CD14-positive monocyte (primary cell): ENCODE data around the gene INSR. TPM values are rescaled to one million over a fixed set of nuclear protein-coding genes. Genes with fewer than 3 reads are reported as not detected.
A peak's percentile ranks its signal among the peaks of the same experiment; 100 is the strongest.

ENCODE experiments used
- DNase-seq, 3 donors: peaks; one replicate each; pipeline ENCODE4 v3.0.0-alpha.2; 2011 to 2022
- H2AFZ ChIP-seq: 2 replicates; pipeline ENCODE4 v1.6.0; 2012; ENCODE audit warnings: mild to moderate bottlenecking, low read depth, low read length, inconsistent platforms; ENCODE audit not compliant: insufficient read depth, poor library complexity, severe bottlenecking
- H3K27ac ChIP-seq, 2 donors: 1 replicate in 1 of 2; 2 replicates in 1 of 2; pipeline ENCODE4 v1.5.1; 2012 to 2013; ENCODE audit warnings: low read length in 2 of 2, control low read depth in 1 of 2, inconsistent platforms in 1 of 2, low read depth in 1 of 2, mild to moderate bottlenecking in 1 of 2
- H3K27me3 ChIP-seq, 2 donors: one replicate each; pipeline versions ENCODE4 v1.6.0 to v1.6.1; 2011 to 2013; ENCODE audit warnings: low read length in 2 of 2; ENCODE audit not compliant: control insufficient read depth in 2 of 2, insufficient read depth in 2 of 2
- H3K36me3 ChIP-seq, 2 donors: replicated peaks in 1 of 2; 1 replicate in 1 of 2; 2 replicates in 1 of 2; pipeline versions ENCODE4 v1.5.1 to v1.6.1; 2012 to 2013; ENCODE audit warnings: low read length in 2 of 2, control low read depth in 1 of 2, inconsistent platforms in 1 of 2, mild to moderate bottlenecking in 1 of 2; ENCODE audit not compliant: insufficient read depth in 2 of 2, control insufficient read depth in 1 of 2
- H3K4me1 ChIP-seq, 2 donors: 1 replicate in 1 of 2; 2 replicates in 1 of 2; pipeline versions ENCODE4 v1.5.1 to v1.6.1; 2012 to 2013; ENCODE audit warnings: low read length in 2 of 2, control low read depth in 1 of 2, inconsistent platforms in 1 of 2, mild to moderate bottlenecking in 1 of 2, moderate library complexity in 1 of 2; ENCODE audit not compliant: insufficient read depth in 2 of 2, control insufficient read depth in 1 of 2
- H3K4me2 ChIP-seq: replicated peaks from 2 replicates; pipeline ENCODE3; 2012; ENCODE audit warnings: low read length, moderate library complexity, mild to moderate bottlenecking; ENCODE audit not compliant: poor library complexity, severe bottlenecking; ENCODE audit errors: extremely low read depth
- H3K4me3 ChIP-seq, 3 experiments: fragments of 200-600 bp in 1 of 3; sonication (generic) in 1 of 3; replicated peaks in 1 of 3; 1 replicate in 2 of 3; 2 replicates in 1 of 3; pipeline ENCODE4 v1.5.1; 2011 to 2013; ENCODE audit warnings: low read length in 3 of 3, mild to moderate bottlenecking in 3 of 3, control low read depth in 2 of 3, low read depth in 2 of 3, inconsistent platforms in 1 of 3, moderate library complexity in 1 of 3
- H3K79me2 ChIP-seq: 2 replicates; pipeline ENCODE4 v1.6.0; 2012; ENCODE audit warnings: mild to moderate bottlenecking, control low read depth, inconsistent platforms, low read length, moderate library complexity; ENCODE audit not compliant: insufficient read depth
- H3K9ac ChIP-seq: 2 replicates; pipeline ENCODE4 v1.6.0; 2017; ENCODE audit warnings: low read length, mild to moderate bottlenecking; ENCODE audit not compliant: insufficient read depth, poor library complexity, severe bottlenecking
- H3K9me3 ChIP-seq, 2 donors: replicated peaks in 1 of 2; 1 replicate in 1 of 2; 2 replicates in 1 of 2; pipeline versions ENCODE4 v1.5.1 to v1.6.1; 2012 to 2013; ENCODE audit warnings: low read length in 2 of 2, control low read depth in 1 of 2; ENCODE audit not compliant: control insufficient read depth in 1 of 2, insufficient read depth in 1 of 2
- H4K20me1 ChIP-seq: 2 replicates; pipeline ENCODE4 v1.6.0; 2012; ENCODE audit warnings: mild to moderate bottlenecking, low read length, control low read depth, moderate library complexity; ENCODE audit not compliant: insufficient read depth
- H3K27ac Mint-ChIP-seq, 7 donors: one replicate each; pipeline ENCODE4 v1.8.0; 2020; ENCODE audit warnings: mild to moderate bottlenecking in 7 of 7, mixed read lengths in 7 of 7, moderate library complexity in 6 of 7, inconsistent platforms in 2 of 7
- H3K27me3 Mint-ChIP-seq, 3 donors: one replicate each; pipeline ENCODE4 v1.8.0; 2021 to 2022; ENCODE audit warnings: low read depth in 3 of 3, mild to moderate bottlenecking in 3 of 3, mixed read lengths in 3 of 3, moderate library complexity in 3 of 3, inconsistent platforms in 1 of 3
- H3K36me3 Mint-ChIP-seq, 2 donors: one replicate each; pipeline ENCODE4 v1.8.0; 2020; ENCODE audit warnings: mixed read lengths in 2 of 2, inconsistent platforms in 1 of 2, mild to moderate bottlenecking in 1 of 2
- H3K4me1 Mint-ChIP-seq: one replicate; pipeline ENCODE4 v1.8.0; 2020; ENCODE audit warnings: mild to moderate bottlenecking, mixed read lengths
- H3K4me3 Mint-ChIP-seq, 2 donors: one replicate each; pipeline ENCODE4 v1.8.0; 2020; ENCODE audit warnings: mild to moderate bottlenecking in 2 of 2, mixed read lengths in 2 of 2, moderate library complexity in 1 of 2
- H3K9me3 Mint-ChIP-seq, 7 donors: one replicate each; pipeline ENCODE4 v1.8.0; 2020 to 2022; ENCODE audit warnings: mixed read lengths in 7 of 7, mild to moderate bottlenecking in 6 of 7, moderate library complexity in 6 of 7, inconsistent platforms in 2 of 7
- WGBS: methylation state at CpG from one replicate; pipeline ENCODE4 v1.1.5; 2013; ENCODE audit warnings: missing lambda C conversion rate; ENCODE audit not compliant: insufficient coverage; 5-methylcytosine and 5-hydroxymethylcytosine counted together
- intact Hi-C, 2 donors: fragments of 100-400 bp; cut with micrococcal nuclease; formaldehyde crosslinking; loops; one replicate each; pipeline versions ENCODE4 v1.15.0 to v1.15.1; 2023
- polyA plus RNA-seq, 3 donors: library from polyadenylated mRNA; depleted of rRNA in 1 of 3; unstranded in 2 of 3; stranded (reverse) in 1 of 3; fragments of 300-500 nt in 2 of 3; fragments of >200 nt in 1 of 3; fragmentation: Illumina TruSeq in 2 of 3; gene quantifications; 1 replicate in 2 of 3; 2 replicates in 1 of 3; pipeline ENCODE4 v1.2.3, GENCODE V29; 2012 to 2021
- TF ChIP-seq, protein P1 (sequence below): fragments of 200-600 bp; IDR thresholded peaks from one replicate; pipeline ENCODE4 v1.8.0; 2022; ENCODE audit warnings: antibody characterized with exemption, mild to moderate bottlenecking

The INSR gene
- polyA plus RNA-seq, 3 donors, result 2.9 to 12.4 (median 3.4) TPM

DNA sequence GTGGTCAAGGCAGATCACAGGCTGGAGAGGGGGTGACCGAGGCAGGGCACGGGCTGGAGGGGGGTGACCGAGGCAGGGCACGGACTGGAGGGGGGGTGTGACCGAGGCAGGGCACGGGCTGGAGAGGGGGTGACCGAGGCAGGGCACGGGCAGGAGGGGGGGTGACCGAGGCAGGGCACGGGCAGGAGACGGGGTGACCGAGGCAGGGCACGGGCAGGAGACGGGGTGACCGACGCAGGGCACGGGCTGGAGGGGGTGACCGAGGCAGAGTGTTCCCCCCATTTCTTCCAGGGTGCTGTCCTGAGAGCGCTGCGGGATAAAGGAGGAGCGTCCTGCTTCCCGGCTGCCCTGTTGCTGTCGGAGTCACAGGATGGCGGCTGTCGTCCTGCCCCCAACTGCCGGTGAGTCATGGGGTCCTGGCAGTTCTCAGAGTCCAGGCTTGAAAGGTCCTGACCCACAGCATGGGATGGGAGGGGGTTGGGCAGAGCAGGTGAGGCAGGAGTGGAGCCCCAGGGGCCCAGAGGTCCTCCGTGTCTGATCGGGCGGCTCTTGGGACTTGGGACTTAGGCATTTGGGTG lies 219.4 kb downstream of the INSR start:
- Mint-ChIP-seq H3K36me3 (peaks cover 73 to 93% of the 10 kb centered on the region in 2 donors), H3K4me1 (peaks cover 6% of the 10 kb centered on the region), H3K9me3 (peaks cover 50 to 68% (median 61%) of the 10 kb centered on the region in 7 donors), H3K27me3 (no peaks in the 10 kb centered on the region), H3K27ac (no peak overlapping the region), H3K4me3 (no peak overlapping the region)
- H3K27me3 ChIP-seq, result no peaks in the 10 kb centered on the region
- no peak overlapping the region for H3K9ac ChIP-seq
- H4K20me1 ChIP-seq, result no peaks in the 10 kb centered on the region
- no peak overlapping the region for H2AFZ ChIP-seq
- WGBS, result 99% methylated on average over 29 of the region's 29 CpGs
- no peak overlapping the region for H3K4me2 ChIP-seq
- H3K27ac ChIP-seq, result no peak overlapping the region
- no peak for DNase-seq
- no peak overlapping the region for H3K4me3 ChIP-seq
- intact Hi-C loops, result no loop called here
- TF ChIP-seq, protein P1, sequence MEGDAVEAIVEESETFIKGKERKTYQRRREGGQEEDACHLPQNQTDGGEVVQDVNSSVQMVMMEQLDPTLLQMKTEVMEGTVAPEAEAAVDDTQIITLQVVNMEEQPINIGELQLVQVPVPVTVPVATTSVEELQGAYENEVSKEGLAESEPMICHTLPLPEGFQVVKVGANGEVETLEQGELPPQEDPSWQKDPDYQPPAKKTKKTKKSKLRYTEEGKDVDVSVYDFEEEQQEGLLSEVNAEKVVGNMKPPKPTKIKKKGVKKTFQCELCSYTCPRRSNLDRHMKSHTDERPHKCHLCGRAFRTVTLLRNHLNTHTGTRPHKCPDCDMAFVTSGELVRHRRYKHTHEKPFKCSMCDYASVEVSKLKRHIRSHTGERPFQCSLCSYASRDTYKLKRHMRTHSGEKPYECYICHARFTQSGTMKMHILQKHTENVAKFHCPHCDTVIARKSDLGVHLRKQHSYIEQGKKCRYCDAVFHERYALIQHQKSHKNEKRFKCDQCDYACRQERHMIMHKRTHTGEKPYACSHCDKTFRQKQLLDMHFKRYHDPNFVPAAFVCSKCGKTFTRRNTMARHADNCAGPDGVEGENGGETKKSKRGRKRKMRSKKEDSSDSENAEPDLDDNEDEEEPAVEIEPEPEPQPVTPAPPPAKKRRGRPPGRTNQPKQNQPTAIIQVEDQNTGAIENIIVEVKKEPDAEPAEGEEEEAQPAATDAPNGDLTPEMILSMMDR, result no peak
- H3K9me3 ChIP-seq, result peaks cover 51 to 60% of the 10 kb centered on the region in 2 donors
- peaks cover 7 to 10% of the 10 kb centered on the region in 2 donors for H3K4me1 ChIP-seq
- peaks cover 28% of the 10 kb centered on the region for H3K79me2 ChIP-seq
- peaks cover 81 to 92% of the 10 kb centered on the region in 2 donors for H3K36me3 ChIP-seq

DNA sequence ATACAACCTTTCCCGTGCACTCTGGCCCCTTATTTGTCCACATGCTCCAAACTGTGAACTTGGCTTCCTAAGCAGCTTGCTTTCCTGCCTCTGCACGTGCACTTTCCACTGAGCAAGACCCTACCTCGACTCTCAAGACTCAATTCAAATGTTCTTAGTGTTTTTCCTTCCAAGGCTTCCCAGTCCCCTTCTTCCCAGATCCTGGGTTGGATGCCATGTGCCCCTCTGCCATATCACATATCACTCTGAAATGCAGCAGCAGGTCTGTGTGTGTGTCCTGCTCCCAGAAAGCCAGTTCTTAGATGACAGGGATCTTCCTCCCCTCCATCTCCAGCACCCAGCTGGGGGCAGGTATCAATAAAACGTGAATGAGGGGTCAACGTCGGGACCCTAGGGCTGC lies 221.7 kb downstream of the INSR start:
- H3K36me3 Mint-ChIP-seq, result peaks cover 53 to 71% of the 10 kb centered on the region in 2 donors
- Histone ChIP-seq H3K27me3 (no peaks in the 10 kb centered on the region), H3K9ac (no peak overlapping the region)

More for the DNA sequence above, 221.7 kb downstream of the INSR start:
- TF ChIP-seq, protein P1, result no peak
- DNase-seq, result no peak
- no peak overlapping the region for H3K4me2 ChIP-seq
- H3K27ac ChIP-seq, result no peak overlapping the region
- H3K79me2 ChIP-seq, result peaks cover 27% of the 10 kb centered on the region
- intact Hi-C loops, result no loop called here
- no peaks in the 10 kb centered on the region for H4K20me1 ChIP-seq
- H3K27ac Mint-ChIP-seq, result peak overlapping the region in 1 of 7 donors; percentile 46
- H3K4me3 ChIP-seq, result no peak overlapping the region
- WGBS, result 97% methylated on average over 3 of the region's 6 CpGs
- peak overlapping the region in 1 of 2 donors; percentile 9 for H3K4me3 Mint-ChIP-seq
- H3K4me1 ChIP-seq, result peaks cover 7 to 16% of the 10 kb centered on the region in 2 donors
- H3K9me3 Mint-ChIP-seq, result peaks cover 27 to 45% (median 39%) of the 10 kb centered on the region in 7 donors
- peaks cover 37 to 38% of the 10 kb centered on the region in 2 donors for H3K9me3 ChIP-seq
- peaks cover 58 to 69% of the 10 kb centered on the region in 2 donors for H3K36me3 ChIP-seq
- peaks cover 9% of the 10 kb centered on the region for H3K4me1 Mint-ChIP-seq
- no peaks in the 10 kb centered on the region for H3K27me3 Mint-ChIP-seq
- no peak overlapping the region for H2AFZ ChIP-seq
